ENCODE results near the gene KRTAP4-3.
"Not testable (repeated sequence)": the region's sequence is repeated elsewhere in the genome, so short reads cannot be mapped to it uniquely, and the experiment has no call there.

KRTAP4-3 gene

DNA sequence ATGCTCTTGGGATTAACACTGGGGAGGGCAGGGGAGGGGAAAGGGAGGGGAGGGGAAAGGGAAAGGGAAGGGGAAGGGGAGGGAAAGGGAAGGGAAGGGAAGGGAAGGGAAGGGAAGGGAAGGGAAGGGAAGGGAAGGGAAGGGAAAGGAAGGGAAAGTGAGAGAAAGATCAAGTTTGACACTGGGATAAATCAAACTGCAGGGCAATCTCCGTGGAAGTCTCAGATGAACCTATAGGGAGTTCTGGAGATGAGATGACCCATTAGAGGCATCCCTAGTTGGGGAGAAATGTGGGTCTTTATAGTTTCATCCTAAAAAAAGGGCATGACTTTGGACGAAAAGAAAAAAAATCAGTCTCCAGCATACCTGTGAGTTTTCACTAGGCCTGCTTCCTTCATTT, 46.3 kb downstream of the KRTAP4-3 start:
- DNase-seq (ENCODE audit: insufficient read length, low spot score) = no peak
- TF ChIP-seq CTCF (IDR thresholded peaks at IDR 0.05; ENCODE audit: insufficient read depth, missing control alignments) = no peak
- FAIRE-seq = no peak

DNA sequence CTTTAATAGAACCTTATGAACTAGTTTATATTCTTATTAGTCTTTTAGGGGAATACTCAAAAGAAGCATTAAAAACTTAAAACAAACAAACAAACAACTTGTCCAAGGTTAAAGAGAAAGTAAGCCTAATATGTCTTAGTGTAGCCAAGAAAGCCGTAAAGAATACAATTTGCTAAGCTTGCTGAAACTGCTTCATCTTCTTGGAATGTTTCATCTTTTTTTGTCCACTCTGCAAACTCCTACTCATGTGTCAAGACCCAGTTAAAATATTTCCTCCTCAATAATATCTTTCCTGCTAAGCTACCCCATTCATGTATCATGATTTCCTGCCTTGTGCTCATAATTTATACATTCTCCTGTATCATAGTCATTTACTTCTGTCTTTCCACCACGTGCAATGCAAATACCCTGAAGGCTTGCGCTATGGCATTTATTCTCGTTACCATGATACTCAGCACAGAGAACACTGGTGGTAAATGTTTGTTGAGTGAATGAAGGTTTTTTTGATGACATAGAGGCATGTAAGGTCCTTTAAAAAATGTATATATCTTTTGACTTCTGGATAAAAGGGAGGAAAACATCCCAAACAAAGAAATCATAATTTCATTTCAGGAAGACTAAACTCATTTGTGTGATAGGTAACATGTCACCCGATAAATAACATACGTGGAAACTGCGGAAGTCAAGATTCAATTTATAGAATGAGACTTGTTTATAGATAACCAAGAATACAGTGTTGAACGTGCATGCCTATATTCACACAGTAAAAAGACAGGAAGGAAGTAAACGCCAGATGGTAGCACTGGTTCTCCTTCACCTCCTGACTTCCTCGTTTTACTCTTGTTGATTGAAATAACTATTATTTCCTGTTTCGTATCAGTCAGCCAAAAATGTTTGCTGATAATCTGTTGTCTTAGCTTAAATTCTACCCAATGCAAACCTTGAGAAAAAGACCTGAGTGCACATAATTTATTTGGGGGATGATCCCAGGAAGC, 48.0 kb downstream of the KRTAP4-3 start:
- not testable (repeated sequence) for DNase-seq (ENCODE audit: insufficient read length, low spot score); FAIRE-seq

DNA sequence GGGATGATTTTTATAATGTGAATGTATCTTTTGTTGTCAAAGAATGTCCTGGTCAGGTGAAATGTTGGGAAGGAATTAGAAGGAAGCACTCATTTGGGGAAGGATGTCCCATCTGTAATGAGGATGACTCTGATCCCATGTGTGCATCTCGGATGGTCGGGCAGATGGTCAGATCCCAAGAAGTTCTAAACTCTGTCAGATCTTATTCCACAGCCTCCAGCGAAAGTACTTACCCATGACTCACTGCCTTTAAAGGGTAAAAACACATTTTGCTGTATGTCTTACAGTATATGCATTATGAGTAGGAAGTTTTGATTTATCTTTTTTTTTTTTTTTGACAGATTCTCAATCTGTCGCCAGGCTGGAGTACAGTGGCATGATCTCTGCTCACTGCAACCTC, 49.3 kb downstream of the KRTAP4-3 start:
- no peak for TF ChIP-seq CTCF (IDR thresholded peaks at IDR 0.05; ENCODE audit: insufficient read depth, missing control alignments)
- FAIRE-seq (no peak), DNase-seq (ENCODE audit: insufficient read length, low spot score) (no peak)

DNA sequence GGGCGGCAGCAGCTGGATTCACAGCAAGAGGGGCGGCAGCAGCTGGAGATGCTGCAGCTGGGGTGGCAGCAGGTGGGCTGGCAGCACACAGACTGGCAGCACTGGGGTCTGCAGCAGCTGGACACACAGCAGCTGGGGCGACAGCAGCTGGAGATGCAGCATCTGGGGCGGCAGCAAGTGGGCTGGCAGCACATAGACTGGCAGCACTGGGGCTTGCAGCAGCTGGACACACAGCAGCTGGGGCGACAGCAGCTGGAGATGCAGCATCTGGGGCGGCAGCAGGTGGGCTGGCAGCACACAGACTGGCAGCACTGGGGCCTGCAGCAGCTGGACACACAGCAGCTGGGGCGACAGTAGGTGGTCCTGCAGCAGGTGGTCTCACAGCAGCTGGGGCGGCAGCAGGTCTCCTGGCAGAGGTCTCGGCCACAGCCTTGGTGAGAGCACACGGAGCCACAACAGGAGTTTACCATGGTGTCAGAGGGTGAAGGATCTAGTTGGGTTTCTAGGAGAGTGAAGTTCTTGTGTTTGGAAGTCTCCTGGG, 50.1 kb downstream of the KRTAP4-3 start, which contains the start of gene KRTAP4-11:
TSS of gene KRTAP4-11 (minus strand) at position 528 of the 541 bp plus-strand sequence. CDS start at position 470, 58 bp downstream.
- FAIRE-seq; DNase-seq (ENCODE audit: insufficient read length, low spot score): not testable (repeated sequence)
